Esophagus squamous epithelium (tissue), 4 donors: ENCODE data around the gene MCM3AP.

Experiments used
- CTCF ChIP-seq, 6 experiments: fragments of 450-650 bp in 4 of 6; fragments of 200-600 bp in 2 of 6; sonication (generic) in 2 of 6; IDR thresholded peaks; one replicate each; pipeline ENCODE4 v1.5.1; 2016 to 2019; ENCODE audit warnings: antibody characterized with exemption in 6 of 6, mild to moderate bottlenecking in 4 of 6, moderate library complexity in 4 of 6
- POLR2A ChIP-seq, 4 donors: fragments of 450-650 bp; IDR thresholded peaks; one replicate each; pipeline ENCODE4 v1.6.1; 2017; ENCODE audit warnings: antibody characterized with exemption in 4 of 4, mild to moderate bottlenecking in 4 of 4, moderate library complexity in 3 of 4

DNA sequence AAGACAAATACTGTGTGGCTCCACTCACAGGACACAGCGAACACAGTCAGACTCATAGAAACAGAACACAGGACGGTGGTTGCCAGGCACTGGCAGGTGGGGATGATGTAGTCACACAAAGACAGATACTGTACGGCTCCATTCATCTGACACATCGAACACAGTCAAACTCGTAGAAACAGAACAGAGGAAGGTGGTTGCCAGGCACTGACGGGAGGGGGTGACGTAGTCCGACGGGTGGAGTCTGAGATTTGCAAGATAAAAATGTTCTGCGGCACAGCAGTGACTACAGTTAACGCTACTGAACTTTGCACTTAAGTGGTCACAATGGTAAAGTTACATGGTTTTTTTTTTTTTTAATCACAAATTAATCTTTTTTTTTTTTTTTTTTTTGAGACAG, 19.5 kb upstream of the MCM3AP start:
- TF ChIP-seq CTCF (IDR thresholded peaks at IDR 0.05) (no peak), POLR2A (IDR thresholded peaks at IDR 0.05) (no peak)
